ENCODE results near the gene SULT1A1.
"Not testable (repeated sequence)": the region's sequence is repeated elsewhere in the genome, so short reads cannot be mapped to it uniquely, and the experiment has no call there.

Gene SULT1A1

DNA sequence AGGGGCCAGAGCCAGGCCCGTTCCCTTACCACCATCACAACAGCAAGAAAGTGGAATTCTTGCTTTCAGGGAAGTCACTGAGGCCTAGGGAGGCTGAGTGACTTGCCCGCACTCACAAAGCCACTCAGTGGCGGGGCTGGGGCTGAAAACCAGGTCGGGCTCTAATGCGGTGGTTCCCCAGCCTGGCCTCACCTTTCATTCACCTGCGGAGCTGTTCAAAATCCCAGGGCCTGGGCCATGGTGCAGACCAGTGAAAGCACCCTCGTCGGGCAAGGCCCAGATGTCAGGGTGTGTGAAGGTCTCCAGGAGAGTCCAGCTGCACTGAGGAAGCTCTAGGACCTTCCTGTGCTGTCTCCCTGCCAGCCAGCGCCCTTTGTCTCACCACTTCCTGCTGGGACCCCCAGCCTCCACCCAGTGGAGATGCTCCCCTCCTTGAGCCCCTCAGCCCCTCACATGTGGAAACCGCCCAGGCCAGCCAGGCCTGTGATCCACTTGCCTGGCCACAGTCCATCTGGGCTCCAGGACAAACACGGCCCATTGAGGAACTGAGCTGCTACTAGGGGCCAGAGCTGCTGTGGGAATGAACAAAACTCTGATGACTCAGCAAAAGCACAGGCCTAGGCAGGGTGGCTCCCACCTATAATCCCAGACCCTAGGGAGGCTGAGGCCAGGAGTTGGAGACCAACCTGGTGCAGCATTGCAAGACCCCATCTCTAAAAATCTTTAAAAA is 812 bp downstream of the SULT1A1 start:
- not testable (repeated sequence) for DNase-seq (ENCODE audit: low read depth in 2 of 2)

DNA sequence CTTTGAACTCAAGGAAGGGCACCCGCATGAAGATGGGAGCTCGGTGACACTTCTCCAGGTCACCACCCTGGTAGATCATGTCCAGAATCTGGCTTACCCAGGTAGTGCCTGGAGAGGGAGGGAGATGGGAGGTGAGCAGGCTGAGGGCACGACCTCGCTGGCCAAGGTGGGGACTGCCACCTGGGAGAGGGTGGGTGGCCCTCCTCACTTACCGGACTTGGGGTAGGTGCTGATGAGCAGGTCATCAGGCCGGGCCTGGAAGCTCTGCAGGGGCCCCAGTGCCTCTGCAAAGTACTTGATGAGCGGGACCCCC is 1.4 kb downstream of the SULT1A1 start:
- DNase-seq (ENCODE audit: low read depth in 2 of 2) = not testable (repeated sequence)

DNA sequence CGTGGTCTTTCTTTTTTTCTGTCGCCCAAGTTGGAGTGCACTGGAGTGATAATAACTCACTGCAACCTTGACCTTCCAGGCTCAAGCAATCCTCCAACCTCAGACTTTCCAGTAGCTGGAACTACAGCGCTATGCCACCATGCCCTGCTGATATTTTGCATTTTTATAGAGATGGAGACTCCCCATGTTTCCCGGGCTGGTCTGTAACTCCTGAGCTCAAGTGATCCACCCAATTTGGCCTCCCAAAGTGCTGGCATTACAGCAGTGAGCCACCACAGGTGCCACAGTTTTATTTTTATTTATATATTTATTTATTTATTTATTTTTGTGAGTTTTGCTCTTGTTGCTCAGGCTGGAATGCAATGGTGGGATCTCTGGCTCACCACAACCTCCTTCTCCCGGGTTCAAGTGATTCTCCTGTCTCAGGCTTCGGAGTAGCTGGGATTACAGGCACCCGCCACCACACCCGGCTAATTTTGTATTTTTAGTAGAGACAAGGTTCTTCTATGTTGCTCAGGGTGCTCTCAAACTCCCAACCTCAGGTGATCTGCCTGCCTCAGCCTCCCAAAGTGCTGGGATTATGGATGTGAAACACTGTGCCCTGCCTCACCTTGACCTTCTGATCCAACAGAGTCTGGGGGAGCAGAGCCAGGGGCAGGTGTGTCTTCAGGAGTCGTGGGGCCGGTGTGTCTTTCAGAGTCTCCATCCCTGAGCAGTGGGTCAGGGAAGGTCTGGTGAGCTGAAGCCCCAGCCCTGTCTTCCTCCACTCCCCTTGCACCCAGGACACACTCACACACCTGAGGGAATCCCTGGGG is 2.0 kb downstream of the SULT1A1 start:
- DNase-seq (ENCODE audit: low read depth in 2 of 2) = not testable (repeated sequence)

DNA sequence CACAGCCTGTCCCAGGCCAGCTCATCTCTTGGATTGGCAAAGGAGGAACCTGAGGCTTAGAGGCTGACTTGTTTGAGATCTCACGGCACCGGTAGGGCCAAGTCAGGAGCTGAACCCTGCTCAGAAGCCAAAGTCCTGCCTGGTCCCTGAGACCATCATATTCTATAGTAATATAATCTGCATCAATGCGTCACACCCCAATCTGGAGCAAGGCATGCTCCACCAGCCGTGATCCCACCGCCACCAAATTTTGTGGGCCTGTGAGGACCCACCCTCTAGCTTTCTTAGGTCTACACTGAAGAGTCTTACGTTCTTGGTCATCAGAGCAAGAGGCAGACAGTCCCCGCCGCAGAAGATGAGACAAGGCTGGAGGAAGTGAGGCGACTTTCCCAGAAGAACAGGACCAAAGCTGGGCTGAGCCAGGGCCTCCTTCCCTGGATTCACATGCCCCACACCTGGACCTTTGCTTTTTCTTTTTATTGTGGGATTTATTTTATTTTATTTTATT is 2.7 kb downstream of the SULT1A1 start:
- DNase-seq (ENCODE audit: low read depth in 2 of 2) = no peak

DNA sequence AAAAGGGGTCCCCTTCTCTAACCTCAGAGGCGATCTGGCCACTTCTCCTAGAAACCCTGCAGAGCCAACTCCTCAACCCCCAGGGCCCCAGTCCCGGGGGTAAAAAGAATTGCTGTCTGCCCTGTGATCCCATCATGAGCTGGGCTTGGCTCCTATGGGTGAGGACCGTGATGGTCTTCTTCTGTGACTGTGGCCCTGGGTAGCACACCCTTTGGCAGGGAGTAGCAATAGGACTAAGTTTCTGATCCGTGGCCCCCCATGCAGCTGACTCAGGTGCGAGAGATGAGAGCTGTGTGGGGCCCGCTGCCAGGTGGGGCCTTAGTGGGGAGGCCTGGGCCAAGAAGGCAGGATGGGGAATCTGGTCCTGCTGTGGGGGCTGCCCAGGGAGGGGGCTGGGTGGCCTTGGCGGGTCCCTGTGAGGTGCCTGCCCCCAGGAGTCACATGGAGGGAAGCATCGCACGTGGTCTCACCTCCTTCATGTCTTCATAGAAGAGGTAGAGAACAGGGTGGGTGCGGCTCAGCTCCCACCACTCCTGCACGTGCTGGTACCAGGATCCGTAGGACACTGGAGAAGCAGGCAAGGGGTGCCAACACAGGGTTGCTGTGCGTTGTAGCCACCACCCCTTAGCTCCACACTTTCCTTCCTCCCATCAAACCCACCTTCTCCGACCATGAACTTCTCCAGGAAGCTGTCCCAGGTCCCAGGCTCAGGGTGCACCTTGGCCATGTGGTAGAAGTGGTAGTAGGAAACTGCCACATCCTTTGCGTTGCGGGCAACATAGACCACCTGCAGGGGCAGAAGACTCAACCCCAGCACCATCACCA is 3.3 kb downstream of the SULT1A1 start:
- DNase-seq (ENCODE audit: low read depth in 2 of 2) = no peak

DNA sequence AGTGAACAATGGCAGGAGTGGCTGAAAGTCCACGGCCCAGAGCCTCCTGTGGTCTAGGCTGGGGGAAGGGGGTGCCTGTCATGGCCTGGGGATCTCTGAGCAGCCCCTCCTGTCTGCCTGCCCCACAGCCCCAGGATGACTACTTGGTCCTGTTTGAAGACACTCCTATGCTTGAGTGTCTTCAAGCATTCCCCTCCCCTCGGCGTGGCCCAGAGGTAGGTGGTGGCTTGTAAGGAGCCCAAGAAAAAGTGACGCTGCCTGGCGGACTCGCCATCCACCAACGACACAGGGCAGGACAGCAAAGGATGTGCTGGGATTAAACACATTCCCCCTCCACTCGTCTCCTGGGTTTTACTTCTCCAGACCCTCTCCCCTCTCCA is 5.7 kb downstream of the SULT1A1 start:
- no peak for DNase-seq (ENCODE audit: low read depth in 2 of 2)

DNA sequence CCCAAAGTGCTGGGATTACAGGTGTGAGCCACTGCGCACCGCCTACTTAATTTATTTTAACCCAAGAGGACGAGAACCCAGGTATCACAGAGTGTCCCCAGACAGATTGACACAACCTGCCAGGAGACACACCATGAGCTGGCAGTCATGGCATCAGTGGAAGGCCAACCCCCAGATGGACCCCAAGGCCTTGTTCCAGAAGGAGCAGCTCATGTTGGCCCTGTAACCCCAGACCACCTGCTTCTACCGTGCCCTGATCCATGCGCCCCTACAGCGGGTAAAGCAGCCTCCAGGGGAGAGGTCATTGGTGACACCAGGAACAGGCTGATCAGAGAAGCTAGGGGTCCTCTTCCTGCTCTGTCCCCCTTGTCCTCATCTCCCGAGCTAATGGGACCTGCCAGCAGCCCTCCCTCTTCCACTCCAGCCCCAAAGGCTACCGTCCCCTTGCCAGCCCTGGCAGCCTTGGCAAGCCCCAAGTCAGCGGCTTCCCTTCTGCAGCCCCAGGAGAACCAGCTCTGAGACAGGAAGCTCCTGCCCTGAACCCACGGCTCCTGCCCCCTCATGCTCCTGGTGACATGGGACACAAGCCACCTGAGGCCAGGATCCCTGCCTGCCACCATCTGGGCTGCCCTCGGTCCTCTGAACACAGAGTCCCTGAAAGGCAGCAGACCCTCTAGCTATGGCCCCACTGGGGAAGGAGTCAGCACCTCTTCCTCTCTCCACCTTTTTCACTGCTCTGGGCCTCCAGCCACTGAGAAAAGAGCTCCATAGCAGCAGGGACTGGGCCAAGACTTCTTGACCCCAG is 6.3 kb downstream of the SULT1A1 start:
- DNase-seq (ENCODE audit: low read depth in 2 of 2) = no peak

DNA sequence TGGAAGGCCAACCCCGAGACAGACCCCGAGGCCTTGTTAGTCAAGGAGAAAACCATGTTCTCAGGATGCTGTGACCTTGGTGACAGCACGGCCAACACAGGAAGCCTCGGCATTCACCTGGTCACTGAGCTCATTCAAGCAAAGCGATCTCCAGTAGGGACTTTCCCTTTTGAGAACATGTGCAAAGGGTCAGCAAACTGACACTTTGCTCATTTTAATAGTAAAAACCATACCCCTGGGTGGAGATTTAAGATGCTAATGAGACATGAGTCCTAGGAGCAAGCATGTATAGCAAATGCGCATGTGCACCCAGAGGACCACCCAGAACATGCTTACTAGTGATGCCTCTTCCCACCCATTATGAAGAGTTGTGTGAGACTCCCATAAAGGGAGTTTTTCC is 7.3 kb downstream of the SULT1A1 start:
- DNase-seq (ENCODE audit: low read depth in 2 of 2) = no peak

DNA sequence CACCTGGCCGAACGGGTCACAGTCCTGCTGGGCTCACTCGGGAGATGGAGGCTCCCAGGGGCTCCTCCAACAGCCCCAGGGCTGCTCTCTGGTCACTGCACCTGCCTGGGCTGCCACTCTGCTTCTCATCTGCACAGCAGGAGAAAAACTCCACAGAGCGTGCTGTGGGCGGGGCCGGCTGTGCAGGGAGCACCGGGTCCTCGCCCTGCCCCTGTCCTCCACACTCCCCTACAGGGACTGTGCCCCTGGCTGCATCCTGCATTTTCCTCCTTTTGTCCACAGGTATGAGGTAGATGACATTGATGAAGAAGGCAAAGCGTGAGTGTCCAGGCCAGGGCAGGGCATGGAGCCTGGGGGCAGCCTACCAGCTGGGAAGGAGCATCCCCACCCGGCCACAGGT is 7.8 kb downstream of the SULT1A1 start:
- not testable (repeated sequence) for DNase-seq (ENCODE audit: low read depth in 2 of 2)

DNA sequence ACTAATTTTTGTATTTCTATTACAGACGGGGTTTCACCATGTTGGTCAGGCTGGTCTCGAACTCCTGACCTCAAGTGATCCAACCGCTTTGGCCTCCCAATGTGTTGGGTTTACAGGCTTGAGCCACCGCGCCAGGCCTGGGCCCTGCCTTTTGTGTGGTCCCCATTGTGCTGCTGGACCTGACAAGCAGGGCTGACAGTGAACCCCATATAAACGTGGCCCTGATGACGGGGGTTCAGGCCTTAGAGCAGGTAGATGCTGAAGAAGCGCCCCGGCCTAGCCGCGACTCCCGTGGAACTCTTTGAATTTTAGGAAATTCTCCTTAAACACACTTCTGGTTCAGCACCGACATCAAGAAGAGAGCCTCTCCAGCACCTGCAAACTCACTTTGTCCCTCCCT is 8.3 kb downstream of the SULT1A1 start:
- DNase-seq (ENCODE audit: low read depth in 2 of 2) = not testable (repeated sequence)

DNA sequence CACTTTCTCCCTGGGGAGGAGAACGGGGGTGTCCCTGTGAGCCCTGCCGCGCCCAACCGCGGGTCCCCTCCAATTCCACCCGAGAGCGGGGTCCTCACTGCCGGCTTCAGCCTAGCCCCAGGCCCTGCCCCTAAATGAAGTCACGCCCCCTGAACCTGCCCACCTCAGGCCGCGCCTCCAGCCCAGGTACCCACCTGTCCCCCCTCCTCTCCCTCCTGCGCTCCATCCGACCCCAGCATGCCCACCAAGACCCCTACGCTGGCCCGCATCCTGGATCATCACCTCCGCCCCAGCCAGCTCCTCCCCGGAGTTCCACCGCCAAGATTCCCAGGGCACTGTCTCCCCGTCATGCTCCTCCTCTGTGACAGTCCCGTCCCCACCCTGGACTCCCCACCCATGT is 8.9 kb downstream of the SULT1A1 start:
- not testable (repeated sequence) for DNase-seq (ENCODE audit: low read depth in 2 of 2)

DNA sequence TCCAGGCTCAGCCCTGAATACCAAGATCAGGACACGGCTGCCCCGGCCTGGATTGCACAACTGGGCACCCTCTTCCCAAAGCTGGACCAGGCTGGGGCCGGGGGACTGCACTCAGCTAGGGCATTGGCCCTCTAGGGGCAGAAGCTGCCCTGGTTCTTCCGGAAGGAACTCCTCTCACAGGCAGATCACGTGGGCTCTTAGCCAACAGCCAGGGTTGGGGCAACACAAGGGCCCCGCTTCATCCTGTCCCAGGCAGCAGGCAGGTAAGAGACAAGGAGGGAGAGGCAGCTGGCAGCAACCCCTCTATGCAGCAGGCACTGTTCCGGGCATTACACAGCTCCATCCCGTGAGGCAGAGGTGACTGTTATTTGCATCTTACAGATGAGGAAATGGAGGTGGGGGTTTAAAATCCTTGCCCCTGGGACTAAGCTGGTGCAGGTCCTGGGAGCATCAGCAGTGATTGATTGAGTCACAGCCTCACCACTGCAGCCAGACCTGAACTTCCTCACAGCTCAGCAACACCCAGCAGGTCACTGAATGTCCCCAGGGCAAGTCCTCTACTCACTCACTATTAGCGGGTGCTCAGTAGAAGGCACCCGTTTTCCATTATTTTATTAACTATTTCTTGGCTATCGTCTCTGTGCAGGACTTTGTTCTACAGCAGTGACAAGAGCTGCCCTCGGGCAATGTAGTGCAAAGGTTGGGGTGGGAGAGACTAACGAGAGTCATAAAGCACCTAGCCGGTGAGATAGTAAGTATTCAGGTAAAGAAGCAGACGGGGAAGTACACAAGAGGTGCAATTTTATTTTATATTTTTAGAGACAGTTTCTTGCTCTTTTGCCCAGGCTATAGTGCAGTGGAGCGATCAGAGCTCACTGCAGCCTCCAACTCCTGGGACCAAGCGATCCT is 10.2 kb downstream of the SULT1A1 start:
- not testable (repeated sequence) for DNase-seq (ENCODE audit: low read depth in 2 of 2)

DNA sequence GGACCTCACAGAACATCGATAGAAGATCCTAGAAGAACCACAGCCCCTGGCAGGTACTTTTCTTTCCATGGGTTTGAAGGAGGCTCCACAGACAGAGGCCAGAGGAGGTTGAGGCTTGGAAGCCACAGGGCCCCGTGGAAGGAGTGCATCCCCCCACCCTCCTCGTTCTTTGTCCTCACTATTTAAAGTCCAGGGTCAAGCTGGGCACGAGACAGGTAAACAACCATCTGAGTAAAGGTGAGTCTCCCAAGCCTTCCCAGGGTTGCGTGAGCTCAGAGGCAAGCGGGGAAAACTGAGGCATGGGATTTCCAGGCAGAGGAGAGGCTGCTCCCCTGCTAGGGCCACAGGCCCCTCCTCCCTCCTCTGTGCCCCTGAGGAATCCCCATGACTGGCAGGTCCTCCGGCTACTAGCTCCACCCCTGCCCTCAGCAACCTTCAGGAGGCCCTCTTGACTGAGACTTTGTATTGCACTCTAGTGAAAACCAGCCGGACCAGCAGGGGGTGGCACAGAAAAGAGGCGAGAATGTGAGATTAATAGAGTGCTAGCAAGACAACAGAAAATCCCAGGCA is 12.1 kb downstream of the SULT1A1 start:
- no peak for DNase-seq (ENCODE audit: low read depth in 2 of 2)

DNA sequence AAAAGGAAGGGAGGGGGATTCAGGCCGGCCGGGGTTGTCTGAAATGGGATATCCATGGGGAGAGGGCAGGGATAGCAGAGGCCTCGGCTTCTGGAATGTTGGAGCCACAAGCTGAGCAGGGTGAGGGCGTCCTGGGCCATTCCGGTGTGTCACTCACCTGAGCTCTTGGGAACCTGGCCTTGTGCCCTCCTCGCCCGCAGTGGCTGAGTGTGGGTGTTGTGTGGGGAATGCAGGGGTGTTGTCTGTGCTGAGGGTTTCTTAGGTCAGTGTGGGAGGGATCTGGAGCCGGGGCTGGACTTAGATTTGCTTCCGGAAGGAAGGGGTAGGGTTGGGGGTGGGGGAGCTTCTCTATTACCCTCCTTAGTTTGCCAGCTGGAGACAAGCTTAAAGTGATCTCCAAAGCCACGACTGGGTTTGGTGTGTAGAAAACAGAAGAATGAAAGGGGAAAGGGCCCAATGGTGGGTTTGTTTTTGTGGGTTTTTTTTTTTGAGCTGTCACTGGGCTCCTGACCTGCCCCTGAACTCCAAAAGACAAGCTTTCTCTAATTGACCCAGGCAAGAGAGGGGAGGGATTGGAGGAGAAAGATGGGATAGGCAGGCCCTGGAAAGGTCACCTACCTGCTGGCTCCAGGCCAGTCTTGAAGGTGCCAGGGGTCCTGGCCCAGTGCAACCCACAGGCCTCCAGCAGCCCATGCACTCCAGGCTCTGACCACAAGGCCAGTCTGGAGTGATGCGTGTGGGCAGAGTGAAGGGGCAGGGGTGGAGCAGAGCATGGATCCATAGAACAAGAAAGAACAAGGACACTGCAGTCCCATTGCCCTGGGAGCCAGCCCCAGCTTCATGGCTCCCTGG is 12.8 kb downstream of the SULT1A1 start, which contains the start of gene SULT1A2:
Gene SULT1A2, minus strand, starts transcription at position 211 of the 852 bp plus-strand sequence. CDS start 1,120 bp downstream, outside the sequence.
- no peak for DNase-seq (ENCODE audit: low read depth in 2 of 2)

DNA sequence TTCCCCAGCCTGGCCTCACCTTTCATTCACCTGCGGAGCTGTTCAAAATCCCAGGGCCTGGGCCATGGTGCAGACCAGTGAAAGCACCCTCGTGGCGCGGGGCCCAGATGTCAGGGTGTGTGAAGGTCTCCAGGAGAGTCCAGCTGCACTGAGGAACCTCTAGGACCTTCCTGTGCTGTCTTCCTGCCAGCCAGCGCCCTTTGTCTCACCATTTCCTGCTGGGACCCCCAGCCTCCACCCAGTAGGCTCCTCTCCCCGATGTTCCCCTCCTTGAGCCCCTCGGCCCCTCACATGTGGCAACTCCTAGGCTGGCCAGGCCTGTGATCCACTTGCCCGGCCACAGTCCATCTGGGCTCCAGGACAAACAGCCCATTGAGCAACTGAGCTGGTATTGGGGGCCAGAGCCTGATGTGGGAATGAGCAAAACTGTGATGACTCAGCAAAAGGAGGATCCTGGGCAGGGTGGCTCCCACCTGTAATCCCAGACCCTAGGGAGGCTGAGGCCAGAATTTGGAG is 13.7 kb downstream of the SULT1A1 start:
- no peak for DNase-seq (ENCODE audit: low read depth in 2 of 2)

DNA sequence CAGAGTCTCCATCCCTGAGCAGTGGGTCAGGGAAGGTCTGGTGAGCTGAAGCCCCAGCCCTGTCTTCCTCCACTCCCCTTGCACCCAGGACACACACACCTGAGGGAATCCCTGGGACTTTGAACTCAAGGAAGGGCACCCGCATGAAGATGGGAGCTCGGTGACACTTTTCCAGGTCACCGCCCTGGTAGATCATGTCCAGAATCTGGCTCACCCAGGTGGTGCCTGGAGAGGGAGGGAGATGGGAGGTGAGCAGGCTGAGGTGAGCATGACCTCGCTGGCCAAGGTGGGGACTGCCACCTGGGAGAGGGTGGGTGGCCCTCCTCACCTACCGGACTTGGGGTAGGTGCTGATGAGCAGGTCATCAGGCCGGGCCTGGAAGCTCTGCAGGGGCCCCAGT is 14.4 kb downstream of the SULT1A1 start:
- DNase-seq (ENCODE audit: low read depth in 2 of 2) = not testable (repeated sequence)

DNA sequence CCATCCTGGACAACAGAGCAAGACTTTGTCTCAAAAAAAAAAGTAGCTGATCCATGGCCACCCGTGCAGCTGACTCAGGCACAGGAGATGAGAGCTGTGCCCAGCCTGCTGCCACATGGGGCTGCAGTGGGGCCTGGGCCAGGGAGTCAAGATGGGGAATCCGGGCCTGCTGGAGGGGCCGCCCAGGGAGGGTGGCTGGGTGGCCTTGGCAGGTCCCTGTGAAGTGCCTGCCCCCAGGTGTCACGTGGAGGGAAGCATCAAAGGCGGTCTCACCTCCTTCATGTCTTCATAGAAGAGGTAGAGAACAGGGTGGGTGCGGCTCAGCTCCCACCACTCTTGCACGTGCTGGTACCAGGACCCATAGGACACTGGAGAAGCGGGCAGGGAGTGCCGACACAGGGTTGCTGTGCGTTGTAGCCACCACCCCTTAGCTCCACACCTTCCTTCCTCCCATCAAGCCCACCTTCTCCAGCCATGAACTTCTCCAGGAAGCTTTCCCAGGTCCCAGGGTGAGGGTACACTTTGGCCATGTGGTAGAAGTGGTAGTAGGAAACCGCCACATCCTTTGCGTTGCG is 16.8 kb downstream of the SULT1A1 start:
- DNase-seq (ENCODE audit: low read depth in 2 of 2) = no peak

DNA sequence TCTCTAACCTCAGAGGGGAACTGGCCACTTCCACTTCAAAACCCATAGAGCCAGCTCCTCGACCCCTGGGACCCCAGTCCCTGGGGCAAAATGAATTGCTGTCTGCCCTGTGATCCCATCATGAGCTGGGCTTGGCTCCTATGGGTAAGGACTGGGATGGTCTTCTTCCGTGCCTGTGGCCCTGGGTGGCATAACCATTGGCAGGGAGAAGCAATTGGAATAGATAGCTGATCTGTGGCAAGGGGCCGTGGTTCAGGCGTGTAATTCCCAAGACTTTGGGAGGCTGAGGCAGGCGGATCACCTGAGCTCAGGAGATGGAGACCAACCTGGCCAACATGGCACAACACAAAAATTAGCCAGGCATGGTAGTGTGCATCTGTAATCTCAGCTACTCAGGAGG is 17.3 kb downstream of the SULT1A1 start:
- DNase-seq (ENCODE audit: low read depth in 2 of 2) = no peak
